Hepatocyte (in vitro differentiated cells): ENCODE data around the gene ASPM. TPM values are rescaled to one million over a fixed set of nuclear protein-coding genes. Genes with fewer than 3 reads are reported as not detected.

Source experiments
- DNase-seq: peaks from one replicate; pipeline ENCODE4 v3.0.0-alpha.2; 2016; ENCODE audit warnings: low spot score
- H2AFZ ChIP-seq: fragments of 200-600 bp; sonication (generic); 2 replicates; pipeline ENCODE4 v1.6.0; 2016; ENCODE audit warnings: antibody characterized with exemption, mild to moderate bottlenecking
- H3K27ac ChIP-seq: fragments of 200-600 bp; sonication (generic); 2 replicates; pipeline ENCODE4 v1.5.1; 2016; ENCODE audit warnings: mild to moderate bottlenecking
- H3K27me3 ChIP-seq: fragments of 200-600 bp; sonication (generic); 2 replicates; pipeline ENCODE4 v1.6.1; 2016
- H3K36me3 ChIP-seq: fragments of 200-600 bp; sonication (generic); replicated peaks from 2 replicates; pipeline ENCODE4 v1.5.1; 2016; ENCODE audit warnings: low read depth; ENCODE audit not compliant: insufficient read depth
- H3K4me1 ChIP-seq: fragments of 200-600 bp; sonication (generic); 2 replicates; pipeline ENCODE4 v1.5.1; 2016; ENCODE audit warnings: mild to moderate bottlenecking, moderate library complexity; ENCODE audit not compliant: insufficient read depth
- H3K4me2 ChIP-seq: fragments of 200-600 bp; sonication (generic); 2 replicates; pipeline ENCODE4 v1.6.0; 2016
- H3K4me3 ChIP-seq: fragments of 200-600 bp; sonication (generic); 2 replicates; pipeline ENCODE4 v1.5.1; 2016; ENCODE audit warnings: mild to moderate bottlenecking
- H3K79me2 ChIP-seq: fragments of 200-600 bp; sonication (generic); 2 replicates; pipeline ENCODE4 v1.6.0; 2017; ENCODE audit warnings: mild to moderate bottlenecking
- H3K9me2 ChIP-seq: fragments of 200-600 bp; sonication (generic); replicated peaks from 2 replicates; pipeline ENCODE4 v1.6.0; 2017; ENCODE audit warnings: mild to moderate bottlenecking; ENCODE audit not compliant: insufficient read depth
- H3K9me3 ChIP-seq: fragments of 200-600 bp; sonication (generic); 2 replicates; pipeline ENCODE4 v1.5.1; 2016; ENCODE audit warnings: low read depth, mild to moderate bottlenecking
- H4K20me1 ChIP-seq: fragments of 200-600 bp; sonication (generic); 2 replicates; pipeline ENCODE4 v1.6.0; 2016; ENCODE audit warnings: mild to moderate bottlenecking; ENCODE audit not compliant: insufficient read depth, poor library complexity, severe bottlenecking
- EZH2 ChIP-seq: fragments of 200-600 bp; sonication (generic); IDR thresholded peaks from 2 replicates; pipeline ENCODE4 v1.6.1; 2016; ENCODE audit warnings: antibody characterized with exemption, mild to moderate bottlenecking, borderline replicate concordance
- EZH2phosphoT487 ChIP-seq: fragments of 200-600 bp; sonication (generic); IDR thresholded peaks from one replicate; pipeline ENCODE4 v1.6.1; 2018; ENCODE audit warnings: antibody characterized with exemption, mild to moderate bottlenecking, low read depth, moderate library complexity; ENCODE audit not compliant: unreplicated experiment, severe bottlenecking
- WGBS: methylation state at CpG from one replicate; pipeline ENCODE4 v1.1.6; 2016; ENCODE audit warnings: low lambda C conversion rate; ENCODE audit errors: missing lambda C conversion rate; 5-methylcytosine and 5-hydroxymethylcytosine counted together
- polyA plus RNA-seq: library from polyadenylated mRNA; unstranded; fragments of >200 nt; fragmentation: Nextera tagmentation; extraction: Ambion mirVana; gene quantifications from 2 replicates; pipeline ENCODE4 v1.2.1, GENCODE V29; 2016
- total RNA-seq: library from RNA; depleted of rRNA; stranded (reverse); fragments of >200 nt; gene quantifications from 2 replicates; pipeline ENCODE4 v1.2.3, GENCODE V29; 2014
- TF ChIP-seq, protein P1 (sequence below): fragments of 200-600 bp; sonication (generic); IDR thresholded peaks from 2 replicates; pipeline ENCODE4 v1.5.1; 2016; ENCODE audit warnings: antibody characterized with exemption, mild to moderate bottlenecking; ENCODE audit not compliant: poor library complexity

ASPM gene
- total and polyA plus RNA-seq, 2 experiments from 2014 or later = 3.2 to 7.6 TPM

DNA sequence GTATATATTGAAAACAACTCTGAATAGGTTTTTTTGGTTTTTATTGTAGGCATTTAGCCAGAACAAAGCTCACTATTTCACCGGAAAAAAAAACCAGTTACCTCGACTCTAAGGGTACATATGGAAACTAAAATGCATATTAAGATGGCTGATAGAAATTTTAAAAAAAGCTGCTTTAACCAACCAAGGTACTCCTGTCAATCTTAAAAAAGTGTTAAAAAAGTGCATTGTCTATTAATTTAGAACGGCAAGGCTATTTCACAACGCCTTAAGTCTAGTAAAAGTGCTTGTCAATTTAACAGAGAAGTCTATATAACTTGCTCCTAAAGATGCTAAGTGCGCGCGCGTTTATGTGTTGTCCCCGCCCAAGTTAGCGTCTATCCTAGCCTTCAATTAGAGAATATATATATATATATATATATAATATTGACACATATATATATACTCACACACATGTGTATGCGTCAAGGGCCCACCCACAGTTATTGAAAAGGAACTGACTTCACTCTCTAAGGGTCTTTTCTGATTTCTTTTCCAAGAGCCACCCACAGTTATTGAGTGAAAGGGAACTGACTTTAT is 934 bp downstream of the ASPM start:
- TF ChIP-seq, protein P1, sequence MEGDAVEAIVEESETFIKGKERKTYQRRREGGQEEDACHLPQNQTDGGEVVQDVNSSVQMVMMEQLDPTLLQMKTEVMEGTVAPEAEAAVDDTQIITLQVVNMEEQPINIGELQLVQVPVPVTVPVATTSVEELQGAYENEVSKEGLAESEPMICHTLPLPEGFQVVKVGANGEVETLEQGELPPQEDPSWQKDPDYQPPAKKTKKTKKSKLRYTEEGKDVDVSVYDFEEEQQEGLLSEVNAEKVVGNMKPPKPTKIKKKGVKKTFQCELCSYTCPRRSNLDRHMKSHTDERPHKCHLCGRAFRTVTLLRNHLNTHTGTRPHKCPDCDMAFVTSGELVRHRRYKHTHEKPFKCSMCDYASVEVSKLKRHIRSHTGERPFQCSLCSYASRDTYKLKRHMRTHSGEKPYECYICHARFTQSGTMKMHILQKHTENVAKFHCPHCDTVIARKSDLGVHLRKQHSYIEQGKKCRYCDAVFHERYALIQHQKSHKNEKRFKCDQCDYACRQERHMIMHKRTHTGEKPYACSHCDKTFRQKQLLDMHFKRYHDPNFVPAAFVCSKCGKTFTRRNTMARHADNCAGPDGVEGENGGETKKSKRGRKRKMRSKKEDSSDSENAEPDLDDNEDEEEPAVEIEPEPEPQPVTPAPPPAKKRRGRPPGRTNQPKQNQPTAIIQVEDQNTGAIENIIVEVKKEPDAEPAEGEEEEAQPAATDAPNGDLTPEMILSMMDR = no peak
- TF ChIP-seq EZH2phosphoT487 = no peak
- no peak for TF ChIP-seq EZH2
- DNase-seq = no peak
- Histone ChIP-seq H3K9me2 (no peaks in the 10 kb centered on the region), H3K4me2 (peak overlapping the region; percentile 78), H3K4me1 (no peaks in the 10 kb centered on the region), H3K4me3 (peak overlapping the region; percentile 70), H3K36me3 (no peaks in the 10 kb centered on the region), H3K27ac (no peak overlapping the region), H3K79me2 (peaks cover 20% of the 10 kb centered on the region), H2AFZ (peak overlapping the region; percentile 90), H3K9me3 (no peaks in the 10 kb centered on the region), H4K20me1 (no peaks in the 10 kb centered on the region), H3K27me3 (no peaks in the 10 kb centered on the region)
- 1% methylated on average over 11 of the region's 11 CpGs for WGBS

DNA sequence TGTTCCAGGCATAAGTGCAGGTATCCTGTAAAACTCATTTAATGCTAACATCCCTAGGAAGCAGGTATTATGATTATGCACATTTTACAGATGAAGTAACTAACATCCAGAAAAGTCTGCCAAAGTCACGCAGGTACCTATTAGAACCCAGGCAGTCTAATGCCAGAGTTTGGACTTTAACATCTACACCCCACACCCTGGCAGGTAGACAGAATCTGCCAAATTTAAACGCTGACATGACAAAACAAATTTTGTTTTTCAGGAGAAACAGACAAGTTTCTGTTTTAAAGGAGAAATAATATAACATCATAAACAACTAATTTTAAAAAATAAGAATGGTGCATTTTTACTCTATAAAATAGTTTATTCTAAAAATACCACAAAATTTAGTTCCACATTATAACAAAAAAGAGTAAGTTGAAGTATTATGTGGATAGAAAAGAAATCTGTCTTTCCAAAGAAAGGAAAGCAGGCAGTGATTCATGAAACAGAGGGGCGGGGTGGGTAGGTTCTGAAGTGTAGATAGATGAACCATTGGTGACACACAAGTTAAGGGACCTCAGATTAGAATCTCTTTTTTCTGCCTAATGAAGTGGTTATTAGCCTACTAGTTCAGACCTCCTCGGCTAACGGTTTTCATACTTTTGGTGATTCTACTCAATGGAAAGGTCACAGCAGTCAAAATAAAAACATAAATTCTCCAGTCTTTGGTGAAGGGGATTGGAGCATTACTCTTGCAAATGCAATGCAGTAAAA is 1.7 kb downstream of the ASPM start:
- TF ChIP-seq, protein P1 = no peak
- TF ChIP-seq EZH2 = no peak
- no peak for TF ChIP-seq EZH2phosphoT487
- no peaks in the 10 kb centered on the region for H4K20me1 ChIP-seq
- H3K27ac ChIP-seq = no peak overlapping the region
- H3K36me3 ChIP-seq = no peaks in the 10 kb centered on the region
- H3K4me2 ChIP-seq = peak overlapping the region; percentile 78
- DNase-seq = no peak
- no peaks in the 10 kb centered on the region for H3K9me3 ChIP-seq
- peaks cover 20% of the 10 kb centered on the region for H3K79me2 ChIP-seq
- no peaks in the 10 kb centered on the region for H3K4me1 ChIP-seq
- no peak overlapping the region for H3K4me3 ChIP-seq
- peak overlapping the region; percentile 90 for H2AFZ ChIP-seq
- WGBS = 42% methylated on average over 5 of the region's 5 CpGs
- H3K9me2 ChIP-seq = no peaks in the 10 kb centered on the region
- H3K27me3 ChIP-seq = no peaks in the 10 kb centered on the region

DNA sequence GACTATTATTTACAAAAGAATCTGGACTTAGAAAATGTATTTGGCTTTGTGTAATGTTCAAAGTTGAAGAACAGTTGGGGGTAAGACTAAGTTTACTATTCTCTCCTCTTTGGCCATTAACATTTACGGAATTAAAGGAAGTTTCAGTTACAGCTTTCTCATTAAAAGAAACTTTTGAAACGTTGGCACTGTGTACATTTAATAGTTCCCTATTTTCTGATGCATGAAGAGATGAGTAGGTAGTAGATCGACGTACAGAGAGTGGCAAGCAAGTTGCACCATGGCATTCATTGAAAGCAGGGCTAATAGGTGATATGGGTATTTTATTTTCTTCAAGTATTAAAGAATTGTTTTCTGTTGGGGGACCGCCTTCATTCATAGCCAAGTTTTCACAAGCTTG is 3.2 kb downstream of the ASPM start:
- Histone ChIP-seq H3K27ac (no peak overlapping the region), H2AFZ (no peak overlapping the region), H3K27me3 (no peaks in the 10 kb centered on the region), H3K4me1 (no peaks in the 10 kb centered on the region), H3K36me3 (no peaks in the 10 kb centered on the region), H3K9me2 (no peaks in the 10 kb centered on the region), H3K9me3 (no peaks in the 10 kb centered on the region), H4K20me1 (no peaks in the 10 kb centered on the region), H3K79me2 (peaks cover 20% of the 10 kb centered on the region), H3K4me2 (no peak overlapping the region), H3K4me3 (no peak overlapping the region)
- no peak for DNase-seq
- 73% methylated on average over 5 of the region's 5 CpGs for WGBS
- TF ChIP-seq, protein P1 = no peak
- TF ChIP-seq EZH2phosphoT487 (no peak), EZH2 (no peak)
